C4-2B (cell line): ENCODE measurements around the gene MIAT.

ENCODE experiments used
- CTCF ChIP-seq: fragments of 450-650 bp; conservative IDR thresholded peaks from 2 replicates; pipeline ENCODE4 v1.5.1; 2017; ENCODE audit warnings: mild to moderate bottlenecking
- ZFX ChIP-seq: fragments of 450-650 bp; IDR thresholded peaks from 2 replicates; pipeline ENCODE4 v1.6.1; 2017

GRCh38 chr22:26711205-26711963 is 54.0 kb downstream of the MIAT start:
- TF ChIP-seq CTCF (no peak), ZFX (no peak)
